DND-41 (cell line): Measurements from ENCODE around the gene PDHA2.

Experiments used
- CTCF ChIP-seq: IDR thresholded peaks from 2 replicates; pipeline ENCODE4 v1.5.1; 2012; ENCODE audit warnings: borderline replicate concordance, low read length, moderate library complexity, mild to moderate bottlenecking; ENCODE audit not compliant: poor library complexity, severe bottlenecking; ENCODE audit errors: extremely low read depth
- EZH2 ChIP-seq: IDR thresholded peaks from 3 replicates; pipeline ENCODE4 v1.6.1; 2012; ENCODE audit warnings: borderline replicate concordance, low read depth, mild to moderate bottlenecking, moderate library complexity, low read length, inconsistent platforms; ENCODE audit not compliant: severe bottlenecking

GRCh38 chr4:95869961-95870500 is 30.1 kb downstream of the PDHA2 start:
- TF ChIP-seq CTCF (no peak), EZH2 (no peak)
